Measurements from ENCODE around the gene FOXL1.

The FOXL1 gene

GRCh38 chr16:86580063-86580790, 1.9 kb downstream of the FOXL1 start:
- no peak for TF ChIP-seq CTCF (IDR thresholded peaks at IDR 0.05)
- no peak for DNase-seq
- no peaks in the 10 kb centered on the region for H3K9me3 Mint-ChIP-seq
- H3K36me3 Mint-ChIP-seq (ENCODE audit: low read depth): peaks cover 13% of the 10 kb centered on the region
- peak overlapping the region; percentile 88 for H3K4me3 Mint-ChIP-seq
- peaks cover 63% of the 10 kb centered on the region for H3K4me1 Mint-ChIP-seq
- H3K27me3 Mint-ChIP-seq (ENCODE audit: low read depth, poor library complexity): peaks cover 27% of the 10 kb centered on the region
- no peak overlapping the region for H3K27ac Mint-ChIP-seq

GRCh38 chr16:86580791-86581170, 2.4 kb downstream of the FOXL1 start:
- no peaks in the 10 kb centered on the region for H3K9me3 Mint-ChIP-seq
- H3K4me3 Mint-ChIP-seq: peak overlapping the region; percentile 88
- peaks cover 16% of the 10 kb centered on the region for H3K36me3 Mint-ChIP-seq (ENCODE audit: low read depth)
- H3K27me3 Mint-ChIP-seq (ENCODE audit: low read depth, poor library complexity): peaks cover 27% of the 10 kb centered on the region
- DNase-seq: no peak
- no peak overlapping the region for H3K27ac Mint-ChIP-seq
- no peak for TF ChIP-seq CTCF (IDR thresholded peaks at IDR 0.05)
- peaks cover 58% of the 10 kb centered on the region for H3K4me1 Mint-ChIP-seq

GRCh38 chr16:86581458-86581857, 3.1 kb downstream of the FOXL1 start:
- Mint-ChIP-seq H3K27ac (no peak overlapping the region), H3K27me3 (ENCODE audit: low read depth, poor library complexity) (peaks cover 27% of the 10 kb centered on the region), H3K9me3 (no peaks in the 10 kb centered on the region), H3K4me1 (peaks cover 53% of the 10 kb centered on the region), H3K4me3 (peak overlapping the region; percentile 27), H3K36me3 (ENCODE audit: low read depth) (peaks cover 16% of the 10 kb centered on the region)
- TF ChIP-seq CTCF (IDR thresholded peaks at IDR 0.05): no peak
- DNase-seq: no peak

GRCh38 chr16:86584071-86584685, 5.8 kb downstream of the FOXL1 start:
- Mint-ChIP-seq H3K4me1 (peaks cover 31% of the 10 kb centered on the region), H3K27ac (no peak overlapping the region), H3K4me3 (no peak overlapping the region), H3K27me3 (ENCODE audit: low read depth, poor library complexity) (peaks cover 20% of the 10 kb centered on the region), H3K36me3 (ENCODE audit: low read depth) (peaks cover 16% of the 10 kb centered on the region), H3K9me3 (no peaks in the 10 kb centered on the region)
- no peak for TF ChIP-seq CTCF (IDR thresholded peaks at IDR 0.05)
- DNase-seq: no peak

- H3K4me1 Mint-ChIP-seq: peaks cover 25% of the 10 kb centered on the region
- no peak for DNase-seq
- H3K4me3 Mint-ChIP-seq: no peak overlapping the region
- TF ChIP-seq CTCF (IDR thresholded peaks at IDR 0.05): no peak
- H3K27me3 Mint-ChIP-seq (ENCODE audit: low read depth, poor library complexity): peaks cover 17% of the 10 kb centered on the region
- no peak overlapping the region for H3K27ac Mint-ChIP-seq
- H3K36me3 Mint-ChIP-seq (ENCODE audit: low read depth): peaks cover 16% of the 10 kb centered on the region
- no peaks in the 10 kb centered on the region for H3K9me3 Mint-ChIP-seq
These were observed 6.7 kb downstream of the FOXL1 start for GRCh38 chr16:86584726-86585721.

Measured in nephron progenitor cell (in vitro differentiated cells).